Cardiac fibroblast (primary cell): ENCODE measurements around the gene MRPL20.
"Not testable (repeated sequence)": the region's sequence is repeated elsewhere in the genome, so short reads cannot be mapped to it uniquely, and the experiment has no call there.

Experiments
- DNase-seq, 2 donors: peaks; one replicate each; pipeline versions ENCODE4 v3.0.0 to v3.0.0-alpha.2; 2010; ENCODE audit warnings: low read depth in 2 of 2
- H3K4me3 ChIP-seq, 2 donors: replicated peaks in 1 of 2; 1 replicate in 1 of 2; 2 replicates in 1 of 2; pipeline ENCODE4 v1.5.1; 2011; ENCODE audit warnings: low read depth in 2 of 2, low read length in 2 of 2, mild to moderate bottlenecking in 2 of 2, moderate library complexity in 1 of 2
- CTCF ChIP-seq: IDR thresholded peaks from one replicate; pipeline ENCODE4 v1.5.1; 2011; ENCODE audit warnings: low read depth, mild to moderate bottlenecking, low read length, inconsistent platforms

The MRPL20 gene

GRCh38 chr1:1431845-1432273 lies 24.8 kb upstream of the MRPL20 start:
- TF ChIP-seq CTCF: no peak
- H3K4me3 ChIP-seq: no peak overlapping the region
- DNase-seq: peak; percentile 54 to 55

GRCh38 chr1:1430992-1431844 lies 24.1 kb upstream of the MRPL20 start:
- TF ChIP-seq CTCF: no peak
- H3K4me3 ChIP-seq: no peak overlapping the region
- no peak for DNase-seq

GRCh38 chr1:1430114-1430982 lies 23.3 kb upstream of the MRPL20 start:
- TF ChIP-seq CTCF: peak; percentile 26
- H3K4me3 ChIP-seq: no peak overlapping the region
- DNase-seq: peak; percentile 74 to 91

GRCh38 chr1:1429671-1430073 lies 22.6 kb upstream of the MRPL20 start:
- H3K4me3 ChIP-seq: no peak overlapping the region
- peak; percentile 53 to 72 for DNase-seq
- TF ChIP-seq CTCF: no peak

- DNase-seq, H3K4me3 ChIP-seq: not testable (repeated sequence)
Measured at GRCh38 chr1:1428967-1429366, 21.9 kb upstream of the MRPL20 start.

GRCh38 chr1:1428174-1428573 lies 21.1 kb upstream of the MRPL20 start:
- DNase-seq: no peak
- TF ChIP-seq CTCF: no peak
- no peak overlapping the region for H3K4me3 ChIP-seq

- peak overlapping the region in 1 of 2 donors; percentile 33 for H3K4me3 ChIP-seq
- TF ChIP-seq CTCF: no peak
- no peak for DNase-seq
Measured at GRCh38 chr1:1427820-1428148, 20.7 kb upstream of the MRPL20 start.
